Mesangial cell (primary cell): ENCODE data around the gene VRK3. TPM values are rescaled to one million over a fixed set of nuclear protein-coding genes. Genes with fewer than 3 reads are reported as not detected.

Experiments
- total RNA-seq: library from RNA; depleted of rRNA; stranded (reverse); fragments of >200 nt; gene quantifications from 2 replicates; pipeline ENCODE4 v1.2.3, GENCODE V29; 2015

Gene VRK3
- 29.7 and 30.7 TPM in 2 replicates for total RNA-seq

GRCh38 chr19:50025022-50025793 is at the start of gene VRK3:
TSS of gene VRK3 (minus strand) at chr19:50025372. CDS start at chr19:50016162, 9,210 bp downstream.

GRCh38 chr19:50025794-50026549 is 800 bp upstream of the VRK3 start, which contains the start of gene ZNF473:
TSS of gene ZNF473 (plus strand) at chr19:50026005. CDS start at chr19:50031083, 5,078 bp downstream.

GRCh38 chr19:49960980-49961379 is 64.2 kb downstream of the VRK3 start, which contains the start of gene SIGLEC11:
TSS of gene SIGLEC11 (minus strand) at chr19:49961172. CDS start at chr19:49961081, 91 bp downstream.

GRCh38 chr19:49929121-49929610 is 96.0 kb downstream of the VRK3 start, which contains the start of the genes ATF5 and NUP62:
TSS of gene ATF5 (plus strand) at chr19:49929205. CDS start at chr19:49930851, 1,646 bp downstream.
TSS of gene NUP62 (minus strand) at chr19:49929504. CDS start at chr19:49909807, 19,697 bp downstream.

Other genes starting within 250 kb of the VRK3 start
- gene FUZ, start 212.1 kb downstream of the VRK3 start, total RNA-seq = 22.3 and 33.6 TPM in 2 replicates
- gene MED25, start 207.1 kb downstream of the VRK3 start, total RNA-seq = 36.0 and 48.4 TPM in 2 replicates
- 106 and 159 TPM in 2 replicates for gene PTOV1, start 174.2 kb downstream of the VRK3 start, total RNA-seq
- 47.2 and 60.3 TPM in 2 replicates for gene PNKP, start 157.8 kb downstream of the VRK3 start, total RNA-seq
- 36.3 and 38.9 TPM in 2 replicates for gene AKT1S1, start 148.0 kb downstream of the VRK3 start, total RNA-seq
- gene TBC1D17, start 147.7 kb downstream of the VRK3 start, total RNA-seq = 24.3 and 39.8 TPM in 2 replicates
- 2.3 and 4.4 TPM in 2 replicates for gene IL4I1, start 128.5 kb downstream of the VRK3 start, total RNA-seq
- 9.9 and 11.8 TPM in 2 replicates for gene ATF5, start 96.2 kb downstream of the VRK3 start, total RNA-seq
- 43.6 and 92.2 TPM in 2 replicates for gene NUP62, start 95.9 kb downstream of the VRK3 start, total RNA-seq
- not detected in 2 replicates for gene SIGLEC11, start 64.2 kb downstream of the VRK3 start, total RNA-seq
- 3.9 and 5.7 TPM in 2 replicates for gene ZNF473, start 633 bp upstream of the VRK3 start, total RNA-seq
- not detected in 2 replicates for gene IZUMO2, start 137.9 kb upstream of the VRK3 start, total RNA-seq
- gene MYH14, start 178.2 kb upstream of the VRK3 start, total RNA-seq = 0.81 and 0.89 TPM in 2 replicates